B cell (primary cell): ENCODE measurements around the gene ADGRV1. TPM values are rescaled to one million over a fixed set of nuclear protein-coding genes. Genes with fewer than 3 reads are reported as not detected.

ENCODE experiments used
- ATAC-seq: fragments of 200-7000 bp; cut with Tn5 transposase; one replicate; pipeline ENCODE4 v1.10.0; 2021; ENCODE audit warnings: low read depth, mild to moderate bottlenecking, moderate number of reproducible peaks, moderate library complexity
- CTCF ChIA-PET: fragments of 350-600 bp; sonication (Branson Sonifier 250); formaldehyde crosslinking; loops from one replicate; lab custom pipeline; 2021; ENCODE audit warnings: antibody characterized with exemption, inconsistent platforms; lab: Charles Lee
- POLR2A ChIA-PET: fragments of 350-600 bp; sonication (Branson Sonifier 250); formaldehyde crosslinking; loops from one replicate; lab custom pipeline; 2021; ENCODE audit warnings: antibody characterized with exemption; lab: Charles Lee
- DNase-seq: peaks from one replicate; pipeline ENCODE4 v3.0.0; 2013
- H2AFZ ChIP-seq: 2 replicates; pipeline ENCODE4 v1.6.1; 2012; ENCODE audit warnings: mild to moderate bottlenecking, low read depth, low read length; ENCODE audit not compliant: insufficient read depth, poor library complexity, severe bottlenecking
- H3K27ac ChIP-seq, 2 donors: 1 replicate in 1 of 2; 2 replicates in 1 of 2; pipeline ENCODE4 v1.5.1; 2012 to 2013; ENCODE audit warnings: low read length in 2 of 2, mild to moderate bottlenecking in 2 of 2, moderate library complexity in 1 of 2
- H3K27me3 ChIP-seq, 4 experiments: fragments of 200-600 bp in 1 of 4; sonication (generic) in 1 of 4; replicated peaks in 1 of 4; 1 replicate in 2 of 4; 2 replicates in 2 of 4; pipeline versions ENCODE4 v1.6.1 to v1.7.0; 2013 to 2016; ENCODE audit warnings: low read length in 3 of 4, mild to moderate bottlenecking in 2 of 4, mixed read lengths in 1 of 4, moderate library complexity in 1 of 4; ENCODE audit not compliant: insufficient read depth in 4 of 4, control insufficient read depth in 3 of 4; ENCODE audit errors: control extremely low read depth in 1 of 4
- H3K36me3 ChIP-seq, 2 experiments: replicated peaks in 1 of 2; 1 replicate in 1 of 2; 2 replicates in 1 of 2; pipeline versions ENCODE4 v1.6.1 to v1.7.1; 2013; ENCODE audit warnings: low read length in 1 of 2; ENCODE audit not compliant: insufficient read depth in 2 of 2, control insufficient read depth in 1 of 2; ENCODE audit errors: control extremely low read depth in 1 of 2, extremely low read depth in 1 of 2
- H3K4me1 ChIP-seq, 2 donors: fragments of 200-600 bp in 1 of 2; sonication (generic) in 1 of 2; 1 replicate in 1 of 2; 2 replicates in 1 of 2; pipeline versions ENCODE4 v1.5.1 to v1.6.1; 2013 to 2017; ENCODE audit warnings: low read length in 2 of 2; ENCODE audit not compliant: control insufficient read depth in 2 of 2, insufficient read depth in 2 of 2
- H3K4me2 ChIP-seq: replicated peaks from 2 replicates; pipeline ENCODE3; 2012; ENCODE audit warnings: mild to moderate bottlenecking, low read depth, low read length; ENCODE audit not compliant: poor library complexity, severe bottlenecking
- H3K4me3 ChIP-seq, 5 experiments: fragments of 200-600 bp in 1 of 5; sonication (generic) in 1 of 5; 1 replicate in 3 of 5; 2 replicates in 2 of 5; pipeline versions ENCODE4 v1.5.1 to v1.7.0; 2011 to 2016; ENCODE audit warnings: low read length in 4 of 5, mild to moderate bottlenecking in 4 of 5, low read depth in 2 of 5, control low read depth in 1 of 5, moderate library complexity in 1 of 5; ENCODE audit not compliant: insufficient read depth in 1 of 5; ENCODE audit errors: control extremely low read depth in 1 of 5, extremely low read depth in 1 of 5
- H3K79me2 ChIP-seq: fragments of 200-600 bp; sonication (generic); one replicate; pipeline ENCODE4 v1.6.0; 2016; ENCODE audit warnings: low read length; ENCODE audit not compliant: control insufficient read depth, insufficient read depth
- H3K9ac ChIP-seq: fragments of 200-600 bp; sonication (generic); 2 replicates; pipeline ENCODE4 v1.6.1; 2017; ENCODE audit warnings: mild to moderate bottlenecking, low read length, moderate library complexity
- H3K9me3 ChIP-seq, 3 donors: one replicate each; pipeline versions ENCODE4 v1.6.1 to v1.7.1; 2013; ENCODE audit warnings: low read length in 2 of 3; ENCODE audit not compliant: control insufficient read depth in 2 of 3, insufficient read depth in 1 of 3; ENCODE audit errors: control extremely low read depth in 1 of 3
- H4K20me1 ChIP-seq: 2 replicates; pipeline ENCODE4 v1.6.0; 2012; ENCODE audit warnings: mild to moderate bottlenecking, low read length; ENCODE audit not compliant: insufficient read depth, control insufficient read depth, poor library complexity, severe bottlenecking
- H3K27ac Mint-ChIP-seq: one replicate; pipeline ENCODE4 v1.8.0; 2021; ENCODE audit warnings: mixed read lengths
- H3K27me3 Mint-ChIP-seq: one replicate; pipeline ENCODE4 v1.8.0; 2021; ENCODE audit warnings: mixed read lengths
- H3K4me1 Mint-ChIP-seq: one replicate; pipeline ENCODE4 v1.8.0; 2021; ENCODE audit warnings: mixed read lengths
- H3K4me3 Mint-ChIP-seq: one replicate; pipeline ENCODE4 v1.8.0; 2021; ENCODE audit warnings: mixed read lengths
- H3K9me3 Mint-ChIP-seq: one replicate; pipeline ENCODE4 v1.8.0; 2022; ENCODE audit warnings: mixed read lengths; ENCODE audit not compliant: insufficient read depth
- CTCF ChIP-seq: fragments of 200-600 bp; IDR thresholded peaks from one replicate; pipeline ENCODE4 v1.8.0; 2022; ENCODE audit warnings: antibody characterized with exemption, mild to moderate bottlenecking
- EZH2 ChIP-seq: IDR thresholded peaks from 2 replicates; pipeline ENCODE4 v1.6.1; 2012; ENCODE audit warnings: borderline replicate concordance, low read depth, mild to moderate bottlenecking, moderate library complexity, low read length; ENCODE audit not compliant: insufficient read depth, poor library complexity, severe bottlenecking
- intact Hi-C: fragments of 100-400 bp; cut with micrococcal nuclease; formaldehyde crosslinking; loops from one replicate; pipeline ENCODE4 v1.10.0; 2022
- polyA plus RNA-seq: library from polyadenylated mRNA; depleted of rRNA; stranded (reverse); fragments of >200 nt; gene quantifications from 2 replicates; pipeline ENCODE4 v1.2.3, GENCODE V29; 2012
- total RNA-seq, 2 donors: library from RNA; stranded (reverse); fragments of 120-200 nt in 1 of 2; gene quantifications; 1 replicate in 1 of 2; 2 replicates in 1 of 2; pipeline versions ENCODE4 v1.2.3 to v1.2.4, GENCODE V29; 2013 to 2022

Gene ADGRV1
- total and polyA plus RNA-seq, 2 donors (not counting 1 experiment from before 2014, with no cell fraction given), result 0.07 TPM; not detected in 1

GRCh38 chr5:91048073-91048472, 489.5 kb downstream of the ADGRV1 start:
- no peaks in the 10 kb centered on the region for H3K36me3 ChIP-seq
- no peak overlapping the region for H3K4me2 ChIP-seq
- no peaks in the 10 kb centered on the region for H3K79me2 ChIP-seq
- no peak overlapping the region for H3K27ac Mint-ChIP-seq
- no peak overlapping the region for H3K4me3 Mint-ChIP-seq
- H3K27ac ChIP-seq, result no peak overlapping the region
- no peaks in the 10 kb centered on the region for H3K9me3 ChIP-seq
- no peak for DNase-seq
- no peak for TF ChIP-seq EZH2
- TF ChIP-seq CTCF, result no peak
- H3K4me1 Mint-ChIP-seq, result no peaks in the 10 kb centered on the region
- POLR2A ChIA-PET, result no interaction called here
- H2AFZ ChIP-seq, result no peak overlapping the region
- ATAC-seq, result no peak
- no peaks in the 10 kb centered on the region for H3K4me1 ChIP-seq
- intact Hi-C loops, result no loop called here
- CTCF ChIA-PET, result no interaction called here
- H3K9ac ChIP-seq, result no peak overlapping the region
- H4K20me1 ChIP-seq, result no peaks in the 10 kb centered on the region
- H3K4me3 ChIP-seq, result no peak overlapping the region
- H3K27me3 ChIP-seq, result no peaks in the 10 kb centered on the region
- H3K9me3 Mint-ChIP-seq, result no peaks in the 10 kb centered on the region
- peaks cover 12% of the 10 kb centered on the region for H3K27me3 Mint-ChIP-seq

- no peaks in the 10 kb centered on the region for H3K9me3 ChIP-seq
- no peaks in the 10 kb centered on the region for H3K9me3 Mint-ChIP-seq
- ChIA-PET POLR2A (no interaction called here), CTCF (no interaction called here)
- no peak for TF ChIP-seq EZH2
- TF ChIP-seq CTCF, result no peak
- H3K4me2 ChIP-seq, result no peak overlapping the region
- no peak overlapping the region for H3K27ac ChIP-seq
- H3K27me3 ChIP-seq, result no peaks in the 10 kb centered on the region
- peaks cover 15% of the 10 kb centered on the region for H3K27me3 Mint-ChIP-seq
- intact Hi-C loops, result no loop called here
- no peaks in the 10 kb centered on the region for H3K4me1 Mint-ChIP-seq
- H3K27ac Mint-ChIP-seq, result no peak overlapping the region
- H3K4me3 ChIP-seq, result no peak overlapping the region
- no peak overlapping the region for H3K4me3 Mint-ChIP-seq
- ATAC-seq, result no peak
- H3K79me2 ChIP-seq, result no peaks in the 10 kb centered on the region
- H2AFZ ChIP-seq, result no peak overlapping the region
- no peak for DNase-seq
- H3K4me1 ChIP-seq, result no peaks in the 10 kb centered on the region
- H4K20me1 ChIP-seq, result no peaks in the 10 kb centered on the region
- H3K9ac ChIP-seq, result no peak overlapping the region
- H3K36me3 ChIP-seq, result no peaks in the 10 kb centered on the region
Measured at GRCh38 chr5:91049112-91049511, 490.5 kb downstream of the ADGRV1 start.
